Mesendoderm (in vitro differentiated cells): Measurements from ENCODE around the gene STX8.

ENCODE experiments used
- DNase-seq: peaks from one replicate; pipeline ENCODE4 v3.0.0; 2013
- H2AK5ac ChIP-seq: 2 replicates; pipeline ENCODE4 v1.6.1; 2013; ENCODE audit warnings: low read length, inconsistent platforms
- H2BK120ac ChIP-seq: 2 replicates; pipeline ENCODE4 v1.6.1; 2013; ENCODE audit warnings: low read depth, mild to moderate bottlenecking, low read length, moderate library complexity, mixed read lengths
- H2BK15ac ChIP-seq: replicated peaks from 2 replicates; pipeline ENCODE4 v1.6.1; 2013; ENCODE audit warnings: low read depth, mild to moderate bottlenecking, moderate library complexity
- H2BK5ac ChIP-seq: 2 replicates; pipeline ENCODE4 v1.6.1; 2013; ENCODE audit warnings: low read length, inconsistent platforms
- H3K18ac ChIP-seq: 2 replicates; pipeline ENCODE4 v1.6.1; 2013; ENCODE audit warnings: mild to moderate bottlenecking, low read length, mixed read lengths
- H3K23ac ChIP-seq: one replicate; pipeline ENCODE4 v1.6.1; 2013; ENCODE audit warnings: low read length
- H3K27ac ChIP-seq: 2 replicates; pipeline ENCODE4 v1.5.1; 2013; ENCODE audit warnings: low read depth, mild to moderate bottlenecking, inconsistent platforms, low read length, moderate library complexity
- H3K27me3 ChIP-seq: 2 replicates; pipeline ENCODE4 v1.6.1; 2013; ENCODE audit warnings: low read length, control low read depth, mild to moderate bottlenecking, inconsistent platforms; ENCODE audit not compliant: insufficient read depth, poor library complexity
- H3K36me3 ChIP-seq: 2 replicates; pipeline ENCODE4 v1.6.1; 2013; ENCODE audit warnings: low read length, inconsistent platforms; ENCODE audit not compliant: control insufficient read depth, insufficient read depth
- H3K4ac ChIP-seq: one replicate; pipeline ENCODE4 v1.6.1; 2013; ENCODE audit warnings: low read depth, mild to moderate bottlenecking, low read length, moderate library complexity
- H3K4me1 ChIP-seq: 2 replicates; pipeline ENCODE4 v1.6.1; 2013; ENCODE audit warnings: low read depth, low read length, inconsistent platforms; ENCODE audit not compliant: control insufficient read depth
- H3K4me2 ChIP-seq: 2 replicates; pipeline ENCODE4 v1.6.1; 2013; ENCODE audit warnings: low read length
- H3K4me3 ChIP-seq: 2 replicates; pipeline ENCODE4 v1.5.1; 2013; ENCODE audit warnings: mild to moderate bottlenecking, low read length
- H3K56ac ChIP-seq: one replicate; pipeline ENCODE4 v1.6.1; 2013; ENCODE audit warnings: low read length
- H3K79me1 ChIP-seq: 2 replicates; pipeline ENCODE4 v1.6.1; 2013; ENCODE audit warnings: low read length, inconsistent platforms
- H3K79me2 ChIP-seq: 2 replicates; pipeline ENCODE4 v1.6.1; 2013; ENCODE audit warnings: mild to moderate bottlenecking, low read length; ENCODE audit not compliant: control insufficient read depth, insufficient read depth
- H3K9ac ChIP-seq: 2 replicates; pipeline ENCODE4 v1.6.1; 2013; ENCODE audit warnings: low read length, inconsistent platforms
- H4K5ac ChIP-seq: one replicate; pipeline ENCODE4 v1.6.1; 2013; ENCODE audit warnings: low read length
- H4K8ac ChIP-seq: one replicate; pipeline ENCODE4 v1.6.1; 2013; ENCODE audit warnings: low read depth, mild to moderate bottlenecking, control low read depth, low read length, moderate library complexity
- WGBS: extraction: QIAGEN DNeasy Blood & Tissue Kit; methylation state at CpG from one replicate; pipeline ENCODE4 v1.1.7; 2013; ENCODE audit warnings: low lambda C conversion rate, missing lambda C conversion rate; ENCODE audit not compliant: insufficient coverage; ENCODE audit errors: extremely low coverage; 5-methylcytosine and 5-hydroxymethylcytosine counted together

STX8 gene

GRCh38 chr17:9519583-9520272 lies 55.9 kb downstream of the STX8 start:
- Histone ChIP-seq H3K56ac (peak overlapping the region; percentile 27), H3K4me1 (peaks cover 7% of the 10 kb centered on the region), H3K27ac (no peak overlapping the region), H3K79me1 (no peaks in the 10 kb centered on the region), H3K23ac (no peak overlapping the region), H3K18ac (peak overlapping the region; percentile 51), H2BK5ac (no peak overlapping the region), H2BK120ac (no peak overlapping the region), H2AK5ac (no peak overlapping the region), H3K36me3 (no peaks in the 10 kb centered on the region), H3K4me2 (no peak overlapping the region), H2BK15ac (no peak overlapping the region), H4K8ac (no peak overlapping the region), H3K79me2 (no peaks in the 10 kb centered on the region), H3K4ac (no peak overlapping the region), H3K9ac (no peak overlapping the region), H3K27me3 (no peaks in the 10 kb centered on the region), H3K4me3 (no peak overlapping the region), H4K5ac (no peak overlapping the region)
- no CpG with 5 or more reads among the region's 9 CpGs for WGBS
- peak; percentile 23 for DNase-seq

GRCh38 chr17:9517396-9517795 lies 58.2 kb downstream of the STX8 start:
- H2AK5ac ChIP-seq: no peak overlapping the region
- no peak overlapping the region for H2BK120ac ChIP-seq
- no peaks in the 10 kb centered on the region for H3K79me2 ChIP-seq
- WGBS: no CpG with 5 or more reads among the region's 1 CpG
- DNase-seq: peak; percentile 29
- no peak overlapping the region for H3K23ac ChIP-seq
- H3K4me3 ChIP-seq: no peak overlapping the region
- H3K4me1 ChIP-seq: peaks cover 7% of the 10 kb centered on the region
- no peak overlapping the region for H3K4me2 ChIP-seq
- no peak overlapping the region for H3K9ac ChIP-seq
- H4K8ac ChIP-seq: no peak overlapping the region
- no peaks in the 10 kb centered on the region for H3K36me3 ChIP-seq
- no peak overlapping the region for H3K27ac ChIP-seq
- no peak overlapping the region for H2BK5ac ChIP-seq
- no peak overlapping the region for H3K18ac ChIP-seq
- H3K79me1 ChIP-seq: no peaks in the 10 kb centered on the region
- H3K4ac ChIP-seq: no peak overlapping the region
- no peak overlapping the region for H3K56ac ChIP-seq
- no peaks in the 10 kb centered on the region for H3K27me3 ChIP-seq
- no peak overlapping the region for H4K5ac ChIP-seq
- no peak overlapping the region for H2BK15ac ChIP-seq

GRCh38 chr17:9513266-9513665 lies 62.4 kb downstream of the STX8 start:
- Histone ChIP-seq H2BK15ac (no peak overlapping the region), H3K27me3 (no peaks in the 10 kb centered on the region), H3K9ac (no peak overlapping the region), H3K27ac (no peak overlapping the region), H3K4ac (no peak overlapping the region), H3K36me3 (no peaks in the 10 kb centered on the region), H4K8ac (no peak overlapping the region), H3K18ac (no peak overlapping the region), H3K4me2 (no peak overlapping the region), H3K4me3 (no peak overlapping the region), H3K23ac (no peak overlapping the region), H3K79me1 (no peaks in the 10 kb centered on the region), H2BK120ac (no peak overlapping the region), H3K79me2 (no peaks in the 10 kb centered on the region), H3K4me1 (no peaks in the 10 kb centered on the region), H4K5ac (no peak overlapping the region), H2BK5ac (no peak overlapping the region), H3K56ac (no peak overlapping the region), H2AK5ac (no peak overlapping the region)
- DNase-seq: no peak
- WGBS: no CpG with 5 or more reads among the region's 2 CpGs

GRCh38 chr17:9512323-9513168 lies 63.1 kb downstream of the STX8 start:
- Histone ChIP-seq H3K56ac (no peak overlapping the region), H3K4me1 (no peaks in the 10 kb centered on the region), H3K9ac (no peak overlapping the region), H3K27ac (no peak overlapping the region), H3K79me2 (no peaks in the 10 kb centered on the region), H3K79me1 (no peaks in the 10 kb centered on the region), H2AK5ac (no peak overlapping the region), H2BK5ac (no peak overlapping the region), H3K4ac (no peak overlapping the region), H2BK120ac (no peak overlapping the region), H3K4me3 (no peak overlapping the region), H3K27me3 (no peaks in the 10 kb centered on the region), H3K18ac (no peak overlapping the region), H2BK15ac (no peak overlapping the region), H3K4me2 (no peak overlapping the region), H4K8ac (no peak overlapping the region), H3K36me3 (no peaks in the 10 kb centered on the region), H3K23ac (no peak overlapping the region), H4K5ac (no peak overlapping the region)
- peak; percentile 72 for DNase-seq
- WGBS: no CpG with 5 or more reads among the region's 4 CpGs

- H2BK15ac ChIP-seq: no peak overlapping the region
- no peak overlapping the region for H3K56ac ChIP-seq
- no peak overlapping the region for H4K8ac ChIP-seq
- no peak overlapping the region for H2AK5ac ChIP-seq
- H3K4me2 ChIP-seq: no peak overlapping the region
- H3K27me3 ChIP-seq: no peaks in the 10 kb centered on the region
- H3K18ac ChIP-seq: no peak overlapping the region
- no peak overlapping the region for H3K27ac ChIP-seq
- H3K4me1 ChIP-seq: no peaks in the 10 kb centered on the region
- no peak overlapping the region for H4K5ac ChIP-seq
- no peak overlapping the region for H3K4me3 ChIP-seq
- no peak overlapping the region for H2BK120ac ChIP-seq
- H2BK5ac ChIP-seq: no peak overlapping the region
- DNase-seq: no peak
- peaks cover 2% of the 10 kb centered on the region for H3K79me1 ChIP-seq
- H3K79me2 ChIP-seq: no peaks in the 10 kb centered on the region
- no peak overlapping the region for H3K9ac ChIP-seq
- no peak overlapping the region for H3K4ac ChIP-seq
- H3K36me3 ChIP-seq: no peaks in the 10 kb centered on the region
- no CpG with 5 or more reads among the region's 1 CpG for WGBS
- no peak overlapping the region for H3K23ac ChIP-seq
Observed at GRCh38 chr17:9509236-9509816, 66.3 kb downstream of the STX8 start.
